GM12801 (cell line): ENCODE results near the gene ZFY.

ENCODE experiments used
- TF ChIP-seq, protein P1 (sequence below): IDR thresholded peaks from one replicate; pipeline ENCODE4 v1.5.1; 2011; ENCODE audit warnings: control low read depth; ENCODE audit not compliant: insufficient read length; ENCODE audit errors: extremely low read depth

ZFY gene

DNA sequence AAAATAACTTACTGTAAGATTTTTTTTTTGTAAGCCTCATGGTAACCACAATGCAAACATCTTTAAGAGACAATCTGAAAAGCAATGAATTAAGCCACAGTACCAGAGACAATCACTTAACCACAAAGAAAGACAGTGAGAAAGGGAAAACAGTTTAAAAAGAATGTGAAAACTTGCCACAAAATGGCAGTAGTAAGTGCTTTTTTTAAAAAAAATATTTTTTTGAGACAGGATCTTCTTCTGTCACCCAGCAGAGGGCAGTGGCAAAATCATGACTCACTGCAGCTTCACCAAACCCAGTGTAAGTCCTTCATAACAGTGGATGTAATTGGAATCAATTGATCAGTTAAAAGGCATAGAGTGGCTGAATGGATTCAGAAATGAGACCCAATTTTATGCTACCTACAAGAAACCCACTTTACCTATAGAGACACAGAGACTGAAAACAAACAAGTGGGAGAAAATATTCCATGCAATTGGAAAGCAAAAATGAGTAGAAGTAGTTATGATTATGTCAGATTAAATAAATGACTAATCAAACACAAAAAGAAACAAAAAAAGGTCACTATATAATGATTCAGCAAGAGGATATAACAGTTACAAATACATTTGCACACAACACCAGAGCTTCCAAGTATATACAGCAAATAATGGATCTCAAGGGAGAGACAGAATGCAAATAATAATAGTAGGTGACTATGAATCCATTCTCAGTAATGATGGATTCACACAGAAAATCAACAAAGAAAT, 21.9 kb upstream of the ZFY start:
- TF ChIP-seq, protein P1, sequence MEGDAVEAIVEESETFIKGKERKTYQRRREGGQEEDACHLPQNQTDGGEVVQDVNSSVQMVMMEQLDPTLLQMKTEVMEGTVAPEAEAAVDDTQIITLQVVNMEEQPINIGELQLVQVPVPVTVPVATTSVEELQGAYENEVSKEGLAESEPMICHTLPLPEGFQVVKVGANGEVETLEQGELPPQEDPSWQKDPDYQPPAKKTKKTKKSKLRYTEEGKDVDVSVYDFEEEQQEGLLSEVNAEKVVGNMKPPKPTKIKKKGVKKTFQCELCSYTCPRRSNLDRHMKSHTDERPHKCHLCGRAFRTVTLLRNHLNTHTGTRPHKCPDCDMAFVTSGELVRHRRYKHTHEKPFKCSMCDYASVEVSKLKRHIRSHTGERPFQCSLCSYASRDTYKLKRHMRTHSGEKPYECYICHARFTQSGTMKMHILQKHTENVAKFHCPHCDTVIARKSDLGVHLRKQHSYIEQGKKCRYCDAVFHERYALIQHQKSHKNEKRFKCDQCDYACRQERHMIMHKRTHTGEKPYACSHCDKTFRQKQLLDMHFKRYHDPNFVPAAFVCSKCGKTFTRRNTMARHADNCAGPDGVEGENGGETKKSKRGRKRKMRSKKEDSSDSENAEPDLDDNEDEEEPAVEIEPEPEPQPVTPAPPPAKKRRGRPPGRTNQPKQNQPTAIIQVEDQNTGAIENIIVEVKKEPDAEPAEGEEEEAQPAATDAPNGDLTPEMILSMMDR = no peak

DNA sequence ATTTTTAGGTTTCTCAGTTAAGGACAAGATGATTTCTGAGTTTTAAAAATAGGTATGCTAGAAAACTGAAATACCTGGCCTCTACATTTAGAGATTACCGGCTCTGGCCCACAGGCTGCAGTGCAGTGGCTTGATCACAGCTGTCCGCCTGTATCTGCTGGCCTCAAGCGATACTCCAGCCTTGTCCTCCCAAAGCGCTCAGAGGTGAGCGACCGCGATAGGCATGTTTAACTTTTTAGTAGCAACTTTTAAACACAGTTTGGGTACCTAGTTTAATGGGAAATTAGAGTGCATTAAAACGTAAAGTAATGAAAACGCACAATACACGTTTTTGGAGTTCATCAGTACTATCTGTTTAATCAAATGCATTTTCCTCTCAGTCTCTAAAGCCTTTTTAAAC, 1.1 kb upstream of the ZFY start:
- TF ChIP-seq, protein P1 = no peak

DNA sequence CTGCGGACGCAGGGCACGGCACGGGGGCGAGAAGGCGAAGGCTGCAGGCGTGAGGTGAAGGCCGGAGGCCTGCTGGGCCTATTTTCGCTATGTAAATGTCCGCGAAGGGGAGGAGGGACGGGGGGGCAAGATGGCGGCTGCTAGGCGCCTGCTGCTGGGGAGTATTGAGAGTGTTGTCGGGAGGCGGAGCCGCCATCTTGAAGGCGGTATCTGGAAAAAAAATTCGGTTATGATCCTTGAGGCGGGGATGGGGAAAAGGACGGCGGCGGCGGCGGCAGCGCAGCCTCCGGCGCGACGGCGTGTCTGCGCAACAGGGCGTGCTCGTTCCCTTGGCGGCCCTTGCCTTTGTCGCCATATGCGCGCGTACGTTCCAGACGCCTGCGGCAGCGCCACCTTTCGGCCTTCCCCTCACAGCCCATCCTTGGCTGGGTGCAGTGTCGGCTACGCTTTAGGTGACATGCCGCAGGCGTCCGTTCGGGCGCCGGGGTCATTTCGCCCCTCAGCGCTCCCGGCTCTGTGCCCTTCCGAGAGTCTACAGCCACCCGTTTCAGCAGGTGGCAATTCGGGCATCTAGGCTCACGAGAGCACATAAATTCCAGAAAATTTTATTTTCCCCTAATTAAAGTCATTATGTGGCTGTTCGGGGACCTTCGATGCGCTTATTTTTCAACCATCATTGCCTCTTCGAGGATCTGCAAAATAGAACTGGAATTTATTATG, 695 bp downstream of the ZFY start:
- TF ChIP-seq, protein P1 = no peak

DNA sequence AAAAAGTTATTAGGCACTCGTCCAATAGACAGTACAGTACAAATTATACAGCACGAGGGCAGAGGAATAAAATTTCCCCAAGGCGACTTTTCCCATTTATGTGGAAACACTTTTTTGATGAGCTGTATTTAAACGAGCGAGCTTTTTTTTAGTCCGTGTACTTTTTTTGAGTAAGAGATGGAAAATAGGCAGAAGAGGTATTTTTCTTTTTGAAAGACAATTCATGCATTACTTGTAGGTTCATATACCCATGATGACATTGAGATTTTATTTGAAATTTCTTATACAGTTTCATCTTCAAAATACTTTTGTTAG, 1.2 kb downstream of the ZFY start:
- TF ChIP-seq, protein P1 = no peak

DNA sequence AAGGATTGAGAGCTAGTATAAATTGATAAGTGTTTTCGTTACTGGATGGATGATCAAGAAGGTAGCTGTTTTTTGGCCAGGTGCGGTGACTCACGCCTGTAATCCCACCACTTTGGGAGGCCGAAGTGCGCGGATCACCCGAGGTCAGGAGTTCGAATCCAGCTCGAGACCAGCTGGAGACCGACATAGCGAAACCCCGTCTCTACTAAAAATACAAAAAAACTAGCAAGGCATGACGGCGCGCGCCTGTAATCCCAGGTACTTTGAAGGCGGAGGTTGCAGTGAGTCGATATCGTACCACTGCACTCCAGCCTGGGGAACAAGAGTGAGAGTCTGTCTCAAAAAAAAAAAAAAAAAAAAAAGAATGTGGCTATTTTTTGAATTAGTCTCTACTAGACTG, 2.0 kb downstream of the ZFY start:
- TF ChIP-seq, protein P1 = no peak

DNA sequence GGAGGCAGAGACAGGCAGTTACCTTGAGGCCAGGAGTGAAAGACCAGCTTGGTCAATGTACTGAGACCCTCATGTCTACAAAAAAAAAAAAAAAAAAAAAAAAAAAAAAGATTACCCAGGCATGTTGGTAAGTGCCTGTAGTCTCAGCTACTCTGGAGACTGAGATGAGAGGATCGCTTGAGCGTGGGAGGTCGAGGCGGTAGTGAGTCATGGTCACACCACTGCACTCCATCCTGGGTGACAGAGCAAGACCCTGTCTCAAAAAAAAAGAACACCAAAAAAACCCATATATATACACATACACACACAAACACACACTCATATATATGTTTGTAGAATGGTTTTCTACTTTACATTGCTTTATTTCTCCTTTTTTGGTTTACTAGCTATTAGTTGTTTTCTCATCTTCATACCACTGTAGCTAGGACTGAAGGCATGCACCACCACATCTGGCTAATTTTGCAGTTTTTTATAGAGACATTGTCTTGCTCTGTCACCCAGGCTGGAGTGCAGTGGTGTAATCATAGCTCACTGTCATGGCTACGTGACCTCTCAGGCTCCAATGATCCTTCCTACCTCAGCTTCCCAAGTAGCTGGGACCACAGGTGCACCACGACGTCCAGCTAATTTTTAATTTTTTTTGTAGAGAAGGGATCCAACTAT, 14.5 kb downstream of the ZFY start:
- TF ChIP-seq, protein P1 = no peak

DNA sequence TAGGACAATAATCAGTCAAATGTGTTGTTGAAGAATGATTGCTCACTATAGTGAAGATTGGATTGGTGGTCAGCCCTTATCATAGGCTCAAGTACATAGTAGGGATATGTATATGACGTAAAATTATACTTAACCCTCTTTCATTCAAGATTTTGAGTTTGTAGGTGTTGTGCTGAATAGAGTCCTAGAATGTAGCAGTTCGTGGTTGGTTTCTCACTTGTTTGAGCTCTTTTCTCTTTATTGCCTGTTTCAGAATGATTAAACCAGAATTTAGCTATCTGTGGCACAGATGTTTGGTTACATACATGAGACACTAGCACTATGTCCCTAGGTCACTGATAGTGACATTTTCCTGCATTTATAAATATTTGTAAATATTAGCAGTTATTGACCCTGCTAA, 15.5 kb downstream of the ZFY start:
- TF ChIP-seq, protein P1 = no peak
